Measurements from ENCODE around the gene PCDH17.

- TF ChIP-seq, protein P1, sequence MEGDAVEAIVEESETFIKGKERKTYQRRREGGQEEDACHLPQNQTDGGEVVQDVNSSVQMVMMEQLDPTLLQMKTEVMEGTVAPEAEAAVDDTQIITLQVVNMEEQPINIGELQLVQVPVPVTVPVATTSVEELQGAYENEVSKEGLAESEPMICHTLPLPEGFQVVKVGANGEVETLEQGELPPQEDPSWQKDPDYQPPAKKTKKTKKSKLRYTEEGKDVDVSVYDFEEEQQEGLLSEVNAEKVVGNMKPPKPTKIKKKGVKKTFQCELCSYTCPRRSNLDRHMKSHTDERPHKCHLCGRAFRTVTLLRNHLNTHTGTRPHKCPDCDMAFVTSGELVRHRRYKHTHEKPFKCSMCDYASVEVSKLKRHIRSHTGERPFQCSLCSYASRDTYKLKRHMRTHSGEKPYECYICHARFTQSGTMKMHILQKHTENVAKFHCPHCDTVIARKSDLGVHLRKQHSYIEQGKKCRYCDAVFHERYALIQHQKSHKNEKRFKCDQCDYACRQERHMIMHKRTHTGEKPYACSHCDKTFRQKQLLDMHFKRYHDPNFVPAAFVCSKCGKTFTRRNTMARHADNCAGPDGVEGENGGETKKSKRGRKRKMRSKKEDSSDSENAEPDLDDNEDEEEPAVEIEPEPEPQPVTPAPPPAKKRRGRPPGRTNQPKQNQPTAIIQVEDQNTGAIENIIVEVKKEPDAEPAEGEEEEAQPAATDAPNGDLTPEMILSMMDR (IDR thresholded peaks at IDR 0.05) = no peak
- no peak for TF ChIP-seq POLR2A (IDR thresholded peaks at IDR 0.05)
These were observed 95.4 kb downstream of the PCDH17 start for GRCh38 chr13:57726981-57727380.
